Measurements from ENCODE around the gene GRIPAP1.

DNA sequence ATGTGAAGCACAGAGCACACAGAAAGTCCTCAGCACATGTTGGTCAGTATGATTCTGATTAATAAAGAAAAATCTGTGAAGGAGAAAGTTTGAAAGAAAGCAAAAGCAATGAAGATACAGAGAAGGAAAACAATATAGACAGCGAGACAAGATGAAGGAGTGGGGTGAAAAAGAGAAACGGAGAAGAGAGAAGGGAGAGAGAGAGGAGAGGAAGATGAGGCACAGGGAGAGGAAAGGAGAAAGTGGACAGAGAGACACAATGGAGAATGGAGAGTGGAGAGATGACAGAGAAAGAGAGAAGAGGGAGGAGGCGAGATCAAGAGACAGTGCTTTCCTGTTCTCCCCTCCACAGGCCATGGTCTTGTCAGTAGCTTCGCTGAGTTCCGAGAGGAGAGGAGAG lies 26.5 kb downstream of the GRIPAP1 start:
- no peak for TF ChIP-seq HDGF (IDR thresholded peaks at IDR 0.05; ENCODE audit: borderline replicate concordance)
- TF ChIP-seq FOXK2 (IDR thresholded peaks at IDR 0.05) = no peak
- no peak for TF ChIP-seq SUZ12 (IDR thresholded peaks at IDR 0.05)
- TF ChIP-seq FOXM1 (IDR thresholded peaks at IDR 0.05; ENCODE audit: borderline replicate concordance) = no peak
- no peak for TF ChIP-seq SP1 (IDR thresholded peaks at IDR 0.05)

Data from HEK293T (cell line).